SU-DHL-6 (cell line): ENCODE results near the gene ABHD8.
A peak's percentile ranks its signal among the peaks of the same experiment; 100 is the strongest.

ENCODE experiments used
- H2AFZ ChIP-seq: fragments of 200-600 bp; sonication (generic); 2 replicates; pipeline ENCODE4 v1.6.1; 2014; ENCODE audit warnings: low read depth, mild to moderate bottlenecking, moderate library complexity, mixed read lengths, antibody characterized with exemption, low read length; ENCODE audit not compliant: severe bottlenecking
- H3F3A ChIP-seq: fragments of 200-600 bp; shearing (Covaris generic); 2 replicates; pipeline ENCODE4 v1.6.0; 2016; ENCODE audit warnings: antibody characterized with exemption, mild to moderate bottlenecking; ENCODE audit not compliant: insufficient read depth
- H3K27ac ChIP-seq: fragments of 200-600 bp; sonication (generic); 2 replicates; pipeline ENCODE4 v1.5.1; 2016; ENCODE audit warnings: low read depth, mild to moderate bottlenecking, low read length, moderate library complexity, mixed read lengths
- H3K27me3 ChIP-seq: fragments of 200-600 bp; sonication (generic), shearing (Covaris generic); 2 replicates; pipeline ENCODE4 v1.6.0; 2014; ENCODE audit warnings: mild to moderate bottlenecking, low read length
- H3K36me3 ChIP-seq: fragments of 200-600 bp; sonication (generic); 2 replicates; pipeline ENCODE4 v1.6.1; 2014; ENCODE audit warnings: mild to moderate bottlenecking, low read length, mixed read lengths
- H3K4me2 ChIP-seq: fragments of 300-600, 200-600 bp; shearing (Covaris generic), sonication (generic); 2 replicates; pipeline ENCODE4 v1.6.0; 2014; ENCODE audit warnings: low read length, low read depth, mild to moderate bottlenecking; ENCODE audit not compliant: poor library complexity, severe bottlenecking
- H3K4me3 ChIP-seq: fragments of 200-600 bp; sonication (generic); 2 replicates; pipeline ENCODE4 v1.5.1; 2014; ENCODE audit warnings: antibody characterized with exemption, low read length, mild to moderate bottlenecking, mixed read lengths; ENCODE audit not compliant: insufficient read depth, poor library complexity, severe bottlenecking
- H3K79me2 ChIP-seq: fragments of 200-600 bp; sonication (generic); 2 replicates; pipeline ENCODE4 v1.6.1; 2014; ENCODE audit warnings: mild to moderate bottlenecking, low read length, moderate library complexity; ENCODE audit not compliant: insufficient read depth
- H3K9ac ChIP-seq: fragments of 200-600 bp; sonication (generic); 2 replicates; pipeline ENCODE4 v1.7.0; 2014; ENCODE audit warnings: mild to moderate bottlenecking, low read length
- H3K9me2 ChIP-seq: fragments of 200-600 bp; sonication (generic); replicated peaks from 2 replicates; pipeline ENCODE4 v1.6.1; 2014; ENCODE audit warnings: low read length; ENCODE audit not compliant: insufficient read depth
- H3K9me3 ChIP-seq: fragments of 200-600 bp; sonication (generic); 2 replicates; pipeline ENCODE4 v1.6.1; 2014; ENCODE audit warnings: low read length, mixed read lengths; ENCODE audit not compliant: insufficient read depth
- H4K20me1 ChIP-seq: fragments of 200-600 bp; sonication (generic); 2 replicates; pipeline ENCODE4 v1.6.1; 2014; ENCODE audit warnings: low read depth, mild to moderate bottlenecking, antibody characterized with exemption, low read length, moderate library complexity, mixed read lengths
- EZH2phosphoT487 ChIP-seq: fragments of 200-600 bp; sonication (generic), shearing (Covaris generic); conservative IDR thresholded peaks from 2 replicates; pipeline ENCODE4 v1.6.1; 2018; ENCODE audit warnings: mild to moderate bottlenecking, antibody characterized with exemption, low read length, moderate library complexity, mixed read lengths
- TF ChIP-seq, protein P1 (sequence below): fragments of 200-600 bp; sonication (generic); IDR thresholded peaks from one replicate; pipeline ENCODE4 v1.5.1; 2017; ENCODE audit warnings: antibody characterized with exemption, mild to moderate bottlenecking, low read length, moderate library complexity; ENCODE audit not compliant: insufficient read depth, poor library complexity, severe bottlenecking

Gene ABHD8

DNA sequence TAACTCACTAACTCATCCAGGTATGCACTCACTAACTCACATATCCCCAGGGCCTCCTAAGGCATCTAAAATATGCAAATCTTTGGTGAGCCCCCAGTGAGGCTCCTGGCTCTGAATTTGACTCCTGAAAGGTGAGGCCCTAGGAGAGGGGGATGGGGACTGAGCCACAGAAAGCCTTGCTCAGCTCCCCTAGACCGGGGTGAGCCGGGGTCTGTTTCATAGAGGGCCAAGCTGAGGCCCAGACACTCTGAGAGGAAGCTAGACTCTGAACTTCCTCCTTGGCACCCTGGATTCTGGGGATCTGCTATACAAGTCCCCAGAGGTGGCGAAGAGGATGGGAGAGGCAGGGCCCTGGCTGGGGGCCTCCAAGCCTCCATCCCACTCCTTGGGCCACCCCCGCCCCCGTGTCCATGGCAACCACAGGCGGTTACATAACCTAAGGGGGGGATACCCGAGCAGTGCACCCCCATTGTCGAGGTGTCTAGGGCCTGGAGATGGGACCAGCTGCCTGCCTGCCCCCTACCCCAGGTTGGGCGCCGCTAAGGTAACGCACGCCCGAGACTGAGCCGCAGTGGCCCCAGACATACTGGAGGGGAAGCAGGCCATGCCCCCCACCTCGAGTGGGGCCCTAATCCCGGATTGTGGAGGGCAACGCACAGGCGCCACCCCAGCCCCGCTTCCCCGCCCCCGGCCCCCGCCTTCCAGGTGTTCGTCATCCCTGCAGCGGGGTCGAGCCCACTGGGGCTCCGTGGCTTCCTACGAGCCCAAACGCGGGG, 646 bp downstream of the ABHD8 start:
- peaks cover 25% of the 10 kb centered on the region for H3F3A ChIP-seq
- H3K4me2 ChIP-seq: peak overlapping the region; percentile 85
- H4K20me1 ChIP-seq: no peaks in the 10 kb centered on the region
- H3K9ac ChIP-seq: peak overlapping the region; percentile 76
- H3K9me2 ChIP-seq: no peaks in the 10 kb centered on the region
- peaks cover 8% of the 10 kb centered on the region; the same call in 1 of the 2 replicates for H3K79me2 ChIP-seq
- H3K27ac ChIP-seq: peak overlapping the region; percentile 71
- no peaks in the 10 kb centered on the region for H3K9me3 ChIP-seq
- no peak for TF ChIP-seq EZH2phosphoT487
- TF ChIP-seq, protein P1, sequence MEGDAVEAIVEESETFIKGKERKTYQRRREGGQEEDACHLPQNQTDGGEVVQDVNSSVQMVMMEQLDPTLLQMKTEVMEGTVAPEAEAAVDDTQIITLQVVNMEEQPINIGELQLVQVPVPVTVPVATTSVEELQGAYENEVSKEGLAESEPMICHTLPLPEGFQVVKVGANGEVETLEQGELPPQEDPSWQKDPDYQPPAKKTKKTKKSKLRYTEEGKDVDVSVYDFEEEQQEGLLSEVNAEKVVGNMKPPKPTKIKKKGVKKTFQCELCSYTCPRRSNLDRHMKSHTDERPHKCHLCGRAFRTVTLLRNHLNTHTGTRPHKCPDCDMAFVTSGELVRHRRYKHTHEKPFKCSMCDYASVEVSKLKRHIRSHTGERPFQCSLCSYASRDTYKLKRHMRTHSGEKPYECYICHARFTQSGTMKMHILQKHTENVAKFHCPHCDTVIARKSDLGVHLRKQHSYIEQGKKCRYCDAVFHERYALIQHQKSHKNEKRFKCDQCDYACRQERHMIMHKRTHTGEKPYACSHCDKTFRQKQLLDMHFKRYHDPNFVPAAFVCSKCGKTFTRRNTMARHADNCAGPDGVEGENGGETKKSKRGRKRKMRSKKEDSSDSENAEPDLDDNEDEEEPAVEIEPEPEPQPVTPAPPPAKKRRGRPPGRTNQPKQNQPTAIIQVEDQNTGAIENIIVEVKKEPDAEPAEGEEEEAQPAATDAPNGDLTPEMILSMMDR: no peak
- peaks cover 4% of the 10 kb centered on the region; the same call in 1 of the 2 replicates for H3K36me3 ChIP-seq
- peak overlapping the region; percentile 72 for H2AFZ ChIP-seq
- no peaks in the 10 kb centered on the region for H3K27me3 ChIP-seq
- H3K4me3 ChIP-seq: peak overlapping the region; percentile 79

DNA sequence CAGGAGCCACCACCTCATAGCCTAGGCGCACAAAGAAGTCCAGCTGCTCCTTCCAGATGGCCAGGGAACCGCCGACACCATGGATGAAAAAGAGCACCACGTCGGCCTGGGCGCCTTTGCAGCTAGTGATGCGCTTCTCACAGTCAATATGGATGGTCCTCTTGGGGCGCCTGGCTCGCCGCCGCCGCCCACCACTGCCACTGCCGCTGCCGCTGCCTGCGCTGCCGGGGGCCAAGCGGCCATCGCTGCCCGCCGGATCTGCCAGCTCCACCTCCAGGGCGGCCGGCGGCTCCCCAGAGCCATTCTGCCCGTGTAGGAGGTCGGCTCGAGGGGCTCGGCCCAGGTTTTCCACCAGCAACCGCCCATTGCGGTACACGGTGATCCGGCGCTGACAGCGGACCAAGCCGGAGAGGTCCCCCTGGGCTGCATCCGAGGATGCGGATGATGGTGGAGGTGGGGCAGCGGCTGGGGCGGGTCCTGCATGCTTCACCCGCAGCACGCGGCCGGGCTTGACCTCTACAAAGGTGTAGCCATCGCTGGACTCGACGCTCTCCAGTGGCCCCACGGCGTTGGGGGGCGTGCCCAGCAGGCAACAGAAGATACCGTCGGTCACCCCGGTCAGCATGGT, 2.1 kb downstream of the ABHD8 start:
- Histone ChIP-seq H4K20me1 (no peaks in the 10 kb centered on the region), H3K79me2 (no peaks in the 10 kb centered on the region; the same call in 1 of the 2 replicates), H3K9ac (no peak overlapping the region), H3K4me3 (no peak overlapping the region), H3K27ac (no peak overlapping the region), H3F3A (peaks cover 25% of the 10 kb centered on the region), H3K36me3 (peaks cover 4% of the 10 kb centered on the region; the same call in 1 of the 2 replicates), H3K9me3 (no peaks in the 10 kb centered on the region), H3K4me2 (no peak overlapping the region), H3K27me3 (no peaks in the 10 kb centered on the region), H3K9me2 (no peaks in the 10 kb centered on the region), H2AFZ (no peak overlapping the region)
- TF ChIP-seq, protein P1: no peak
- no peak for TF ChIP-seq EZH2phosphoT487

DNA sequence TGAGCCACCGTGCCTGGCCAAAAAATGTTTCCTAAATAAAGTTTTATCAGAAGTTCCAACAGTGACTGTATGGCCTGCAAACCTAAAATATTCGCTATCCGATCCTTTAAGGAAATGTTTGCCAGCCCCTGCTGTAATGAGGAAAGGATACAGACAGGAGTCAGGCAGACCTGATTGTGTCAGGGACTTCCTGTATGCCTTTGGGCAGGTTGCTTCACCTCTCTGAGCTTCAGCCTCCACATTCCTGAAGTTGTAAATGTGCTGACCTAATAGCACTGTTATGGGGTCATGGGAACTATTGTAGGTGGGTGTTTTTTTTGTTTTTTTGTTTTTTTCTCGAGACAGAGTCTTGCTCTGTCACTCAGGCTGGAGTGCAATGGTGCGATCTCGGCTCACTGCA, 6.2 kb downstream of the ABHD8 start:
- no peak for TF ChIP-seq EZH2phosphoT487
- TF ChIP-seq, protein P1: no peak
- H3K4me2 ChIP-seq: no peak overlapping the region
- H3K27me3 ChIP-seq: no peaks in the 10 kb centered on the region

More for the DNA sequence above, 6.2 kb downstream of the ABHD8 start:
- H3K9me2 ChIP-seq: no peaks in the 10 kb centered on the region
- no peak overlapping the region for H3K4me3 ChIP-seq
- H3K79me2 ChIP-seq: peaks cover 4% of the 10 kb centered on the region
- H2AFZ ChIP-seq: no peak overlapping the region
- peaks cover 1% of the 10 kb centered on the region; the same call in 1 of the 2 replicates for H3F3A ChIP-seq
- H4K20me1 ChIP-seq: no peaks in the 10 kb centered on the region
- H3K27ac ChIP-seq: no peak overlapping the region
- H3K9ac ChIP-seq: no peak overlapping the region
- H3K36me3 ChIP-seq: peaks cover 4% of the 10 kb centered on the region; the same call in 1 of the 2 replicates
- H3K9me3 ChIP-seq: no peaks in the 10 kb centered on the region
